Transverse colon (tissue), 4 donors: ENCODE results near the gene PRPH. TPM values are rescaled to one million over a fixed set of nuclear protein-coding genes. Genes with fewer than 3 reads are reported as not detected.
A peak's percentile ranks its signal among the peaks of the same experiment; 100 is the strongest.

Source experiments
- DNase-seq: peaks from one replicate; pipeline ENCODE4 v3.0.0-alpha.2; 2019
- H3K27ac ChIP-seq, 4 donors: fragments of 200-600 bp; sonication (generic); 2 replicates each; pipeline ENCODE4 v1.5.1; 2016 to 2018; ENCODE audit warnings: inconsistent platforms in 4 of 4
- H3K27me3 ChIP-seq: fragments of 200-600 bp; sonication (generic); 2 replicates; pipeline ENCODE4 v1.5.1; 2017; ENCODE audit warnings: inconsistent platforms
- H3K36me3 ChIP-seq, 4 donors: fragments of 200-600 bp; sonication (generic); 2 replicates each; pipeline ENCODE4 v1.5.1; 2017 to 2019; ENCODE audit warnings: inconsistent platforms in 4 of 4
- H3K4me1 ChIP-seq, 4 donors: fragments of 200-600 bp; sonication (generic); 2 replicates each; pipeline ENCODE4 v1.5.1; 2017 to 2020; ENCODE audit warnings: inconsistent platforms in 4 of 4
- H3K4me3 ChIP-seq, 4 donors: fragments of 200-600 bp; sonication (generic); 1 replicate in 1 of 4; 2 replicates in 3 of 4; pipeline versions ENCODE4 v1.5.1 to v1.6.1; 2017 to 2019; ENCODE audit warnings: inconsistent platforms in 4 of 4
- H3K9me3 ChIP-seq, 2 donors: fragments of 200-600 bp; sonication (generic); 2 replicates each; pipeline ENCODE4 v1.5.1; 2017 to 2019; ENCODE audit warnings: inconsistent platforms in 2 of 2
- EP300 ChIP-seq: sonication (generic); formaldehyde crosslinking; IDR thresholded peaks from one replicate; pipeline ENCODE4 v1.6.1; 2017; ENCODE audit warnings: antibody characterized with exemption, low read depth
- POLR2A ChIP-seq: fragments of 450-650 bp; IDR thresholded peaks from one replicate; pipeline ENCODE4 v1.6.1; 2016; ENCODE audit warnings: antibody characterized with exemption, mild to moderate bottlenecking, moderate library complexity
- POLR2AphosphoS5 ChIP-seq, 3 donors: sonication (generic); formaldehyde crosslinking; IDR thresholded peaks; one replicate each; pipeline ENCODE4 v1.6.1; 2016; ENCODE audit warnings: antibody characterized with exemption in 3 of 3
- WGBS, 2 donors: methylation state at CpG; one replicate each; pipeline ENCODE4 v1.1.5; 2018; ENCODE audit warnings: low coverage in 1 of 2; 5-methylcytosine and 5-hydroxymethylcytosine counted together
- in situ Hi-C, 4 donors: fragments of 200-750 bp; cut with MboI; loops; one replicate each; pipeline versions ENCODE4 v1.15.0 to v1.15.1; 2017; ENCODE audit warnings: low sequenced_read_pairs in 3 of 4, low pct_ligation_motif_present in 1 of 4, low pct_unique_long_range_greater_than_20kb in 1 of 4
- intact Hi-C: fragments of 100-400 bp; cut with DNase I; formaldehyde crosslinking; loops from one replicate; pipeline ENCODE4 v1.15.1; 2023; ENCODE audit warnings: low total_unique reads
- total RNA-seq, 4 donors: library from RNA; depleted of rRNA; stranded (reverse); fragments of >200 nt; gene quantifications; one replicate each; pipeline ENCODE4 v1.1.0, GENCODE V29; 2016
- TF ChIP-seq, protein P1 (sequence below), 5 experiments: fragments of 200-600 bp in 3 of 5; fragments of 450-650 bp in 2 of 5; sonication (generic) in 3 of 5; IDR thresholded peaks; 1 replicate in 2 of 5; 2 replicates in 3 of 5; pipeline ENCODE4 v1.5.1; 2016 to 2017; ENCODE audit warnings: antibody characterized with exemption in 5 of 5, inconsistent platforms in 3 of 5, mild to moderate bottlenecking in 2 of 5, moderate library complexity in 1 of 5

PRPH gene
- total RNA-seq, 4 donors from 2014 or later: 7.9 to 18.7 (median 10.5) TPM

DNA sequence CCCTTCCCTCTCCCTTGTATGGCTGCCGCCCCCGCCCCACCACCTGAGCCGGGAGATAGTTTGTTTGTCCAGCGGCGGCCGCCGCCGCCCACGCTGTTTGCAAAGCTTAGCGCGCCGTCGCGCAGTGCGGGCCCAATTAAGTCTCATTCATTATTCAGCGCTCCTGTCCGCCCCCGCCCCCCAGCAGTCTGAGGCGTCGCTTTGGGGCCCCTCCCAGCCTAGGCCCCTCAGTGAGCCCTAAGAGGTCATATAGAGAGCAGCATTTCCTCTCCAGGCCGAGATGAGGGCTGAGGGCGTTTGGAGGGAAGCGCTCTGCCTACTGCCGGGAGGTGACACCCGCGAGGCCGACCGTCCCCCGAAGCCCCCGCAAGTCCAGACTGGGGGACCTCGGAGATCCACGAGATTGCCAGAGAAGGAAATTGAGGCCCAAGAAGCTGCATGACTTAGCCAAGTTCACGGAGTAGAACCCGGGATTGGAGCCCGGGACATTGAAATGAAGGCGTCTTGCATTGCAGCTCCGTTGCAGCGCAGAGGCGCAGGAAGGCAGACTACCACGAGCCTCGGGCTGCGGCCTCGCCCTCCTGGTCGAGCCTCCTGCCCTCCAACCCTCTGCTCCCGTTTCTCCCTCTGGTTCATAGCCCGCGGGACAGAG is 51.8 kb downstream of the PRPH start, which contains the start of gene DNAJC22:
Gene DNAJC22, plus strand, starts transcription at position 230 of the 652 bp plus-strand sequence. CDS start 1,985 bp downstream, outside the sequence.
- intact Hi-C loops: loop anchor here (5.0 kb wide), 1 partner anchor 171 kb away; no protein-coding TSS in a partner anchor
- Histone ChIP-seq H3K27ac (peak within 1 kb of the TSS in 1 of 4 donors; percentile 24), H3K27me3 (peaks cover 93% of the 10 kb centered on the region), H3K4me1 (peaks cover 43 to 69% (median 49%) of the 10 kb centered on the region in 4 donors), H3K36me3 (no peaks in the 10 kb centered on the region), H3K4me3 (peak within 1 kb of the TSS in 3 of 4 donors; percentile 25 to 52 (median 26)), H3K9me3 (no peaks in the 10 kb centered on the region)
- 0 to 1% methylated on average over 2 to 44 of the region's 47 CpGs for WGBS, 2 donors
- in situ Hi-C loops: loop anchor here in 1 of 4 donors (10.0 kb wide), 1 partner anchor 168 kb away; no protein-coding TSS in a partner anchor
- peak; percentile 38 for DNase-seq
- TF ChIP-seq EP300: no peak
- TF ChIP-seq, protein P1, sequence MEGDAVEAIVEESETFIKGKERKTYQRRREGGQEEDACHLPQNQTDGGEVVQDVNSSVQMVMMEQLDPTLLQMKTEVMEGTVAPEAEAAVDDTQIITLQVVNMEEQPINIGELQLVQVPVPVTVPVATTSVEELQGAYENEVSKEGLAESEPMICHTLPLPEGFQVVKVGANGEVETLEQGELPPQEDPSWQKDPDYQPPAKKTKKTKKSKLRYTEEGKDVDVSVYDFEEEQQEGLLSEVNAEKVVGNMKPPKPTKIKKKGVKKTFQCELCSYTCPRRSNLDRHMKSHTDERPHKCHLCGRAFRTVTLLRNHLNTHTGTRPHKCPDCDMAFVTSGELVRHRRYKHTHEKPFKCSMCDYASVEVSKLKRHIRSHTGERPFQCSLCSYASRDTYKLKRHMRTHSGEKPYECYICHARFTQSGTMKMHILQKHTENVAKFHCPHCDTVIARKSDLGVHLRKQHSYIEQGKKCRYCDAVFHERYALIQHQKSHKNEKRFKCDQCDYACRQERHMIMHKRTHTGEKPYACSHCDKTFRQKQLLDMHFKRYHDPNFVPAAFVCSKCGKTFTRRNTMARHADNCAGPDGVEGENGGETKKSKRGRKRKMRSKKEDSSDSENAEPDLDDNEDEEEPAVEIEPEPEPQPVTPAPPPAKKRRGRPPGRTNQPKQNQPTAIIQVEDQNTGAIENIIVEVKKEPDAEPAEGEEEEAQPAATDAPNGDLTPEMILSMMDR (IDR thresholded peaks at IDR 0.05): no peak
- TF ChIP-seq POLR2AphosphoS5 (IDR thresholded peaks at IDR 0.05): no peak
- no peak for TF ChIP-seq POLR2A

DNA sequence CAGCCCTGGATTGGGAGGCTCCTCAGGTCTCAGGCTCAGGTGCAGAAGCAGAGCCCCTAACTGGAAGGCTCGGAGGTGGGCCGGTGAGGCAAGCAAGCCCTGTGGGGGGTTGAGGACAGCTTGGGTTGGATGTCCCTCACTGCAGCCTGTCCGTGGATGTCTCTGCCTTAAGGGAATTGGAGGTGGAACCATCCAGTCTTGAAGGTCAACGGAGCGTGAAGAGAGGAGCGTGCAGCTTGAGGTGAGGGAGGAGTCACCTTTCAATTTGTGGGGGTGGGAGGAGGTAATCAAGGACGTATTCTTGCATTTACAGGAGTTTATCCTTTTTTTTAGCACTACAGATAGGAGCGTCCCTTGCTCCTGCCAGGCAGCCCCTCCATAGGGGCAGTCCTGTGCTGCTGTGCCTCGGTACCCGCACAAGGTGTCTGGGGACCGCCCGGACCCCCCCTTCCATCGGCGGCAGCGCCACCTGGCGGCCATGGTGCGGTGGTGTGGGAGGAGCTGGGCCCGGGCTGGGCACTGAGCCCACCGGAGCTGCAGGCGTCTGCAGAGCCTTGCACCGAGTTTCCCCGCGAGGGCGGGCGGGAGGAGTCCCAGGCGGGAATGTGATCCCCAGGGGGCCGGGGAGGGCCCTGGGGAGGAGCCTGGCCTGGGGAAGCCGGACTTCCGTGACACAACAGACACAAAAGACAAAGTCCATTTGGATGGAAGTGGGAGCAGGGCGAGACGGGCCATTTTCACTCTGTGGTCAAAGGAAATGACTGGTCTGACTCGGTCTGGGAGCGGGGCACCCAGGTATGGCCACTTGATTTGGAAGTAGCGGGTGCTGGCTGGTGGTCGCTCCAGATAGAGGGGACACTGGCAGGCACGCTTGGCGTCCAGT is 52.6 kb downstream of the PRPH start:
- in situ Hi-C loops (loop anchor here in 1 of 4 donors (10.0 kb wide), 1 partner anchor 167 kb away; no protein-coding TSS in a partner anchor), intact Hi-C loops (loop anchor here (5.0 kb wide), 1 partner anchor 170 kb away; no protein-coding TSS in a partner anchor)
- H3K27ac ChIP-seq: peak overlapping the region; percentile 24 to 44 (median 36)
- peak overlapping the region in 3 of 4 donors; percentile 25 to 52 (median 26) for H3K4me3 ChIP-seq
- H3K4me1 ChIP-seq: peaks cover 38 to 62% (median 44%) of the 10 kb centered on the region in 4 donors
- peak; percentile 91 for DNase-seq
- TF ChIP-seq EP300: no peak
- TF ChIP-seq, protein P1 (IDR thresholded peaks at IDR 0.05): peak; percentile 93 to 97 (median 97)
- peak; percentile 62 to 89 (median 85) for TF ChIP-seq POLR2AphosphoS5 (IDR thresholded peaks at IDR 0.05)
- peak; percentile 78 for TF ChIP-seq POLR2A
- 6% methylated on average over 35 of the region's 37 CpGs; no CpG with 5 or more reads in 1 of the 2 donors for WGBS, 2 donors
- H3K36me3 ChIP-seq: no peaks in the 10 kb centered on the region
- no peaks in the 10 kb centered on the region for H3K9me3 ChIP-seq
- peaks cover 85% of the 10 kb centered on the region for H3K27me3 ChIP-seq

Other genes starting within 250 kb of the PRPH start
- gene KMT2D, start 234.4 kb upstream of the PRPH start, total RNA-seq: 100 to 1,000 TPM in 1 of 4 donors, 10 to 100 TPM in 3; 50.0 to 351 (median 78.0) TPM
- not detected for gene RHEBL1, start 225.2 kb upstream of the PRPH start, total RNA-seq
- gene DHH, start 200.3 kb upstream of the PRPH start, total RNA-seq: under 1 TPM in 2 of 4 donors, not detected in 2; 0.27 to 0.32 TPM
- gene LMBR1L, start 184.3 kb upstream of the PRPH start, total RNA-seq: 100 to 1,000 TPM in 1 of 4 donors, 10 to 100 TPM in 3; 72.6 to 125 (median 82.1) TPM
- gene TUBA1B, start 163.8 kb upstream of the PRPH start, total RNA-seq: 100 to 1,000 TPM; 219 to 390 (median 319) TPM
- gene TUBA1A, start 106.1 kb upstream of the PRPH start, total RNA-seq: 100 to 1,000 TPM in 2 of 4 donors, 10 to 100 TPM in 2; 77.1 to 201 (median 92.6) TPM
- 100 to 1,000 TPM; 207 to 331 (median 263) TPM for gene TUBA1C, start 30.1 kb upstream of the PRPH start, total RNA-seq
- gene TROAP, start 28.1 kb downstream of the PRPH start, total RNA-seq: 100 to 1,000 TPM in 1 of 4 donors, 1 to 10 TPM in 3; 1.1 to 100 (median 2.7) TPM
- gene C1QL4, start 42.0 kb downstream of the PRPH start, total RNA-seq: not detected
- gene DNAJC22, start 51.7 kb downstream of the PRPH start, total RNA-seq: 10 to 100 TPM; 25.4 to 43.8 (median 39.2) TPM
- gene SPATS2, start 72.3 kb downstream of the PRPH start, total RNA-seq: 10 to 100 TPM; 10.5 to 39.3 (median 21.0) TPM
- gene KCNH3, start 243.9 kb downstream of the PRPH start, total RNA-seq: under 1 TPM in 2 of 4 donors, not detected in 2; 0.32 to 0.80 TPM